ENCODE measurements around the gene STMN1. TPM values are rescaled to one million over a fixed set of nuclear protein-coding genes. Genes with fewer than 3 reads are reported as not detected.

The STMN1 gene
- total RNA-seq, 1 donor from 2014 or later: 25.6 TPM

DNA sequence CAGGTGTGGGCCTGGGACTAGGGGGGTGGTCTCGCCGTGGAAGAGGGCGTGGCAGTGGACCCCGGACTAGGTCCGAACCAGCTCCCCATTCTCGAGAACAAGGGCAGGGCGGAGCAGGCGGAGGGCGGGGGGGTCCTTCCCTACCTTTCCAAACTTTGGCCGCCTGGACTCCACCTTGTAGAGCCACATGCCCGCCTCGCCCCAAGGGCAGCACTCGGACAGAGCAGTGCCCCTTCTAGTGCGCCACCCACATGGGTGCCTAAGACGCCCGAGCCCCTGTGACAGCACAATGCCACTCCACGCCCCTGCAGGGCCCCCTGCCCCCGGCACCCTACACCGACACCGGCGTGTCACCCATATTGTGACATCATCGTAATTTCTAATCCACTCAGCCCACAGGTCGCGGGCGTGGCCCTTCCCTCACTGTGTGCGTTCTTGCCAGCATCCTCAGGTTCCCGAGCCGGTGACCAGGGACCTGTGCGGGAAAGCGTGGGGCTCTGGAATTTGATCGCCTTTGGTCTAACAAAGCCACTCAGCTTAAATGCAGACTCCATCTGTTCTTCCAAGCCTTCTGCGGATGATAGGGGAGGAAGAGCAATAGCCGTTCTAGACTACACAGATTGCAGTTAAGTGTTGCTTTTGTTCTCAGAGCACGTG is 553 bp upstream of the STMN1 start:
- Mint-ChIP-seq H3K4me1 (peaks cover 15% of the 10 kb centered on the region), H3K4me3 (peak overlapping the region; percentile 90), H3K27ac (peak overlapping the region; percentile 53), H3K9me3 (peaks cover 2% of the 10 kb centered on the region), H3K27me3 (no peaks in the 10 kb centered on the region), H3K36me3 (ENCODE audit: low read depth) (peaks cover 4% of the 10 kb centered on the region)
- CTCF ChIA-PET: interaction anchor here (1.2 kb wide), 1 partner anchor 11 kb away, joined by 4 read pairs; no protein-coding TSS in a partner anchor
- no peak for ATAC-seq (ENCODE audit: low read depth)
- no peak for TF ChIP-seq CTCF (IDR thresholded peaks at IDR 0.05)
- POLR2A ChIA-PET: interaction anchor here (0.6 to 3.1 kb wide), 2 partner anchors 11 to 91 kb away, joined by 3 to 25 read pairs; partner anchors contain the start of gene PAFAH2
- DNase-seq: no peak
- intact Hi-C loops (cut with micrococcal nuclease): loop anchor here (1.0 to 5.0 kb wide), 7 partner anchors 32 to 526 kb away; partner anchors contain the start of genes AUNIP, DHDDS, MTFR1L and PAFAH2

GRCh38 chr1:25904943-25905679 is 1.1 kb downstream of the STMN1 start:
- Mint-ChIP-seq H3K27me3 (no peaks in the 10 kb centered on the region), H3K4me1 (peaks cover 15% of the 10 kb centered on the region), H3K27ac (peak overlapping the region; percentile 76), H3K4me3 (peak overlapping the region; percentile 90), H3K36me3 (ENCODE audit: low read depth) (peaks cover 18% of the 10 kb centered on the region), H3K9me3 (no peaks in the 10 kb centered on the region)
- CTCF ChIA-PET: interaction anchor here (1.0 to 3.4 kb wide), 3 partner anchors 10 to 95 kb away, joined by 5 to 22 read pairs (median 11); partner anchors contain the start of gene PAFAH2
- peak; percentile 81 for ATAC-seq (ENCODE audit: low read depth)
- TF ChIP-seq CTCF (IDR thresholded peaks at IDR 0.05): no peak
- peak; percentile 82 for DNase-seq
- POLR2A ChIA-PET: interaction anchor here (0.6 to 3.1 kb wide), 7 partner anchors 10 to 415 kb away, joined by 3 to 25 read pairs (median 5); partner anchors contain the start of gene PAFAH2
- intact Hi-C loops (cut with micrococcal nuclease): loop anchor here (1.0 to 5.0 kb wide), 4 partner anchors 10 to 527 kb away; partner anchors contain the start of gene DHDDS

DNA sequence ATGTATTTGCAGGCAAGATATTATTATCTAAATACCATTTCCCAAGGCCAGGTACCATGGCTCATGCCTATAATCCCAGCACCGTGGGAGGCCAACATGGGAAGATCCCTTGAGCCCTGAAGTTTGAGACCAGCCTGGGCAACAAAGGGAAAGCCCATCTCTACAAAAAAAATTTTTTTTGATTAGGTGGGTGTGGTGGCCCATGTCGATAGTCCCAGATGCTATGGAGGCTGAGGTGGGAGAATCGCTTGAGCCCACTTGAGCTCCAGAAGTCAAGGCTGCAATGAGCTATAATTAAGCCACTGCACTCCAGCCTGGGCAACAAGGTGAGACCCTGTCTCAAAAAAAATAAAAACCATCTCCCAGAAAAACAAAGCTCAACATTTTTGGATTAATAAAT is 2.2 kb downstream of the STMN1 start:
- Mint-ChIP-seq H3K27me3 (no peaks in the 10 kb centered on the region), H3K4me3 (peak overlapping the region; percentile 90), H3K36me3 (ENCODE audit: low read depth) (peaks cover 23% of the 10 kb centered on the region), H3K27ac (no peak overlapping the region), H3K4me1 (peaks cover 15% of the 10 kb centered on the region), H3K9me3 (no peaks in the 10 kb centered on the region)
- intact Hi-C loops (cut with micrococcal nuclease): loop anchor here (2.0 kb wide), 1 partner anchor 131 kb away; no protein-coding TSS in a partner anchor
- ATAC-seq (ENCODE audit: low read depth) (no peak), DNase-seq (no peak)
- CTCF ChIA-PET: interaction anchor here (3.2 to 3.4 kb wide), 2 partner anchors 8 to 93 kb away, joined by 11 to 22 read pairs; partner anchors contain the start of gene PAFAH2
- no peak for TF ChIP-seq CTCF (IDR thresholded peaks at IDR 0.05)
- POLR2A ChIA-PET: no interaction called here

GRCh38 chr1:25902462-25902861 is 3.8 kb downstream of the STMN1 start:
- intact Hi-C loops (cut with micrococcal nuclease): no loop called here
- DNase-seq (no peak), ATAC-seq (ENCODE audit: low read depth) (no peak)
- ChIA-PET CTCF (no interaction called here), POLR2A (interaction anchor here (1.0 kb wide), 1 partner anchor 95 kb away, joined by 3 read pairs; the partner anchor contains the start of gene PAFAH2)
- Mint-ChIP-seq H3K9me3 (no peaks in the 10 kb centered on the region), H3K27me3 (no peaks in the 10 kb centered on the region), H3K4me3 (no peak overlapping the region), H3K27ac (no peak overlapping the region), H3K36me3 (ENCODE audit: low read depth) (peaks cover 25% of the 10 kb centered on the region), H3K4me1 (peaks cover 15% of the 10 kb centered on the region)
- TF ChIP-seq CTCF (IDR thresholded peaks at IDR 0.05): no peak

All from activated B cell treated with CpG ODN at 0.5 μM for 24 hours (primary cell).